Fibroblast of the aortic adventitia (primary cell): ENCODE results near the gene NTHL1. TPM values are rescaled to one million over a fixed set of nuclear protein-coding genes. Genes with fewer than 3 reads are reported as not detected.
A peak's percentile ranks its signal among the peaks of the same experiment; 100 is the strongest.

Experiments
- DNase-seq: peaks from one replicate; pipeline ENCODE4 v3.0.0-alpha.2; 2010; ENCODE audit warnings: low read depth
- H3K4me3 ChIP-seq: 2 replicates; pipeline ENCODE4 v1.5.1; 2011; ENCODE audit warnings: low read depth, mild to moderate bottlenecking, control low read depth, low read length, moderate library complexity
- total RNA-seq: library from RNA; depleted of rRNA; stranded (reverse); fragments of >200 nt; gene quantifications from 2 replicates; pipeline ENCODE4 v1.2.3, GENCODE V29; 2012; ENCODE audit warnings: low replicate concordance
- TF ChIP-seq, protein P1 (sequence below): IDR thresholded peaks from 2 replicates; pipeline ENCODE4 v1.5.1; 2011; ENCODE audit warnings: mild to moderate bottlenecking, low read length, control low read depth, inconsistent platforms; ENCODE audit not compliant: insufficient read depth

NTHL1 gene
- total RNA-seq, 1 donor: 18.8 TPM

GRCh38 chr16:2042986-2043666 is 4.5 kb downstream of the NTHL1 start:
- DNase-seq: no peak
- TF ChIP-seq, protein P1, sequence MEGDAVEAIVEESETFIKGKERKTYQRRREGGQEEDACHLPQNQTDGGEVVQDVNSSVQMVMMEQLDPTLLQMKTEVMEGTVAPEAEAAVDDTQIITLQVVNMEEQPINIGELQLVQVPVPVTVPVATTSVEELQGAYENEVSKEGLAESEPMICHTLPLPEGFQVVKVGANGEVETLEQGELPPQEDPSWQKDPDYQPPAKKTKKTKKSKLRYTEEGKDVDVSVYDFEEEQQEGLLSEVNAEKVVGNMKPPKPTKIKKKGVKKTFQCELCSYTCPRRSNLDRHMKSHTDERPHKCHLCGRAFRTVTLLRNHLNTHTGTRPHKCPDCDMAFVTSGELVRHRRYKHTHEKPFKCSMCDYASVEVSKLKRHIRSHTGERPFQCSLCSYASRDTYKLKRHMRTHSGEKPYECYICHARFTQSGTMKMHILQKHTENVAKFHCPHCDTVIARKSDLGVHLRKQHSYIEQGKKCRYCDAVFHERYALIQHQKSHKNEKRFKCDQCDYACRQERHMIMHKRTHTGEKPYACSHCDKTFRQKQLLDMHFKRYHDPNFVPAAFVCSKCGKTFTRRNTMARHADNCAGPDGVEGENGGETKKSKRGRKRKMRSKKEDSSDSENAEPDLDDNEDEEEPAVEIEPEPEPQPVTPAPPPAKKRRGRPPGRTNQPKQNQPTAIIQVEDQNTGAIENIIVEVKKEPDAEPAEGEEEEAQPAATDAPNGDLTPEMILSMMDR: no peak
- H3K4me3 ChIP-seq: no peak overlapping the region

DNA sequence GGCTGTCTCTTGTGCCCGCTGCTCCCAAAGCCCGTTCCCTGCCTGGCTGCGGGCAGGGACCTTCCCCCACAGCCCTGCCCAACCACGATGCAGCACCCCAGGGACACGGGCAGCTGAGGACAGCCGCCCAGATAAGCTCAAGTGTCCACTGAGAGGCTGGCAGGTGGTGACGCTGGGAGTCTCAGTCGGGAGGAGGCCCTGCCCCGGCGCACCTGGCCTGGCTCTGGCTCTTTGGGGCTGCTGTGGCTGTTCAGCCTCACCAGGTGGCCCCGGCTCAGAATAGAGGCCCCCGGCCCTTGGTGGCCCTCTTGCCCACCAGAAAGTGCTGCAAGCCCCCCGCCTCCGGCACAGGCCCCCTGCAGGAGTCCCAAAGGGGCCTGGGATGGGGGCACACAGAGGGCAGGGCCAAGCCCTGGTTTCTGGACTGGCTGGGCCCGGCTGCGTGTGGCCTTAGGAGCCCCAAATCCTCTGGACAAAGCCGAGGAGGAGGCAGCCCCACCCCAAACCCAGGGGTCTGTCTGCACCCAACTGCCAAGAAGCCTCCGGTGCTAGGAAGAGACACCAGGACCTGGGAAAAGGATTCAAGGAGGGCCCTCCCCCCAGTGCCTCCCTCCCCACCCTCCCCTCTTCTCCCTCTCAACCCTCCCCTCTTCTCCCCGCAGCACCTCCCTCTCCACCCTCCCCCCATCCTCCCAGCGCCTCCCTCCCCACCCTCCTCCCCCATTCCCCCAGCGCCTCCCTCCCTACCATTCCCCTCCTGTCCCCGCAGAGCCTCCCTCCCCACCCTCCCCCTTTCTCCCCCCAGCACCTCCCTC is 5.3 kb downstream of the NTHL1 start:
- TF ChIP-seq, protein P1: no peak
- no peak overlapping the region for H3K4me3 ChIP-seq
- no peak for DNase-seq

GRCh38 chr16:2040787-2041522 is 6.7 kb downstream of the NTHL1 start:
- H3K4me3 ChIP-seq: no peak overlapping the region
- no peak for DNase-seq
- TF ChIP-seq, protein P1: no peak

- H3K4me3 ChIP-seq: no peak overlapping the region
- TF ChIP-seq, protein P1: no peak
- no peak for DNase-seq
Observed at GRCh38 chr16:2040041-2040786, 7.4 kb downstream of the NTHL1 start.

DNA sequence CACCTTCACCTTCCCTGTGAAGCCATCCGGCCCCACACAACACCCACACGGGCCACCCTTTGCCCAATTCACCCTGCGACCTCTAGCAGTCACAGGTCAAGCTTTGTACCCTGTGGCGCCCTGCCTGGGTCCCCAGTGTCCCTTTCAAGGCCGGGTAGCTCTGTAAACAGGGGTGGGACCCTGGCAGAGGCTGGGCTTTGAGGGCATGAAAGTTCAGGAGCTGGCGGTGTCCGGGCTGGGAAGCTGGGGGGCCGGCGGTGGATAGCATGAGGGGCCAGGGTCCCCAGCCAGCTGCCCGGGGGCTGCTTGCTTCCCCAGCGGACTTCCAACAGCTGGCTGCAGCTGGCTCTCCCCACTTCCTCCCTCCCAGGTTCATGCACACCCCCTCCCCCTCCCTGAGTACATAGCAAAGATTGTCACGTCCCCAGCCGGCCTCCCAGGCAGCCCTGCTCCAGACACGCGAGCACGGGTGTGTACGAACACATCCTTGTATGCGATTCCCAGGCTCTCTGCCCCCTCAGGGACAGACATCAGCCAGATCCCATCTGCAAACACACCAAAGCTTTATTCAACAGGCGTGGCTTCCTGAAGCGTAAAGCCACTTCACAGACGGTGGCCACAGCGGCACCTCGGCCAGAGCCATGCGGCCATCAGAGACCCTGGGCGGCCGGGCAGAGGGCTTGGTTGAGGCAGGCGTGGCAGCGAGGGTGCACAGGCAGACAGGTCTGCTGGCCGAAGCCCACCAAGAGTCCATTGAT is 8.2 kb downstream of the NTHL1 start:
- no peak overlapping the region for H3K4me3 ChIP-seq
- DNase-seq: peak; percentile 62
- TF ChIP-seq, protein P1: no peak
